B cell (primary cell): ENCODE data around the gene NMNAT2. TPM values are rescaled to one million over a fixed set of nuclear protein-coding genes. Genes with fewer than 3 reads are reported as not detected.

Experiments
- ATAC-seq: fragments of 200-7000 bp; cut with Tn5 transposase; one replicate; pipeline ENCODE4 v1.10.0; 2021; ENCODE audit warnings: low read depth, mild to moderate bottlenecking, moderate number of reproducible peaks, moderate library complexity
- CTCF ChIA-PET: fragments of 350-600 bp; sonication (Branson Sonifier 250); formaldehyde crosslinking; loops from one replicate; lab custom pipeline; 2021; ENCODE audit warnings: antibody characterized with exemption, inconsistent platforms; lab: Charles Lee
- POLR2A ChIA-PET: fragments of 350-600 bp; sonication (Branson Sonifier 250); formaldehyde crosslinking; loops from one replicate; lab custom pipeline; 2021; ENCODE audit warnings: antibody characterized with exemption; lab: Charles Lee
- DNase-seq: peaks from one replicate; pipeline ENCODE4 v3.0.0; 2013
- H2AFZ ChIP-seq: 2 replicates; pipeline ENCODE4 v1.6.1; 2012; ENCODE audit warnings: mild to moderate bottlenecking, low read depth, low read length; ENCODE audit not compliant: insufficient read depth, poor library complexity, severe bottlenecking
- H3K27ac ChIP-seq, 2 donors: 1 replicate in 1 of 2; 2 replicates in 1 of 2; pipeline ENCODE4 v1.5.1; 2012 to 2013; ENCODE audit warnings: low read length in 2 of 2, mild to moderate bottlenecking in 2 of 2, moderate library complexity in 1 of 2
- H3K27me3 ChIP-seq, 4 experiments: fragments of 200-600 bp in 1 of 4; sonication (generic) in 1 of 4; replicated peaks in 1 of 4; 1 replicate in 2 of 4; 2 replicates in 2 of 4; pipeline versions ENCODE4 v1.6.1 to v1.7.0; 2013 to 2016; ENCODE audit warnings: low read length in 3 of 4, mild to moderate bottlenecking in 2 of 4, mixed read lengths in 1 of 4, moderate library complexity in 1 of 4; ENCODE audit not compliant: insufficient read depth in 4 of 4, control insufficient read depth in 3 of 4; ENCODE audit errors: control extremely low read depth in 1 of 4
- H3K36me3 ChIP-seq, 2 experiments: replicated peaks in 1 of 2; 1 replicate in 1 of 2; 2 replicates in 1 of 2; pipeline versions ENCODE4 v1.6.1 to v1.7.1; 2013; ENCODE audit warnings: low read length in 1 of 2; ENCODE audit not compliant: insufficient read depth in 2 of 2, control insufficient read depth in 1 of 2; ENCODE audit errors: control extremely low read depth in 1 of 2, extremely low read depth in 1 of 2
- H3K4me1 ChIP-seq, 2 donors: fragments of 200-600 bp in 1 of 2; sonication (generic) in 1 of 2; 1 replicate in 1 of 2; 2 replicates in 1 of 2; pipeline versions ENCODE4 v1.5.1 to v1.6.1; 2013 to 2017; ENCODE audit warnings: low read length in 2 of 2; ENCODE audit not compliant: control insufficient read depth in 2 of 2, insufficient read depth in 2 of 2
- H3K4me2 ChIP-seq: replicated peaks from 2 replicates; pipeline ENCODE3; 2012; ENCODE audit warnings: mild to moderate bottlenecking, low read depth, low read length; ENCODE audit not compliant: poor library complexity, severe bottlenecking
- H3K4me3 ChIP-seq, 5 experiments: fragments of 200-600 bp in 1 of 5; sonication (generic) in 1 of 5; 1 replicate in 3 of 5; 2 replicates in 2 of 5; pipeline versions ENCODE4 v1.5.1 to v1.7.0; 2011 to 2016; ENCODE audit warnings: low read length in 4 of 5, mild to moderate bottlenecking in 4 of 5, low read depth in 2 of 5, control low read depth in 1 of 5, moderate library complexity in 1 of 5; ENCODE audit not compliant: insufficient read depth in 1 of 5; ENCODE audit errors: control extremely low read depth in 1 of 5, extremely low read depth in 1 of 5
- H3K79me2 ChIP-seq: fragments of 200-600 bp; sonication (generic); one replicate; pipeline ENCODE4 v1.6.0; 2016; ENCODE audit warnings: low read length; ENCODE audit not compliant: control insufficient read depth, insufficient read depth
- H3K9ac ChIP-seq: fragments of 200-600 bp; sonication (generic); 2 replicates; pipeline ENCODE4 v1.6.1; 2017; ENCODE audit warnings: mild to moderate bottlenecking, low read length, moderate library complexity
- H3K9me3 ChIP-seq, 3 donors: one replicate each; pipeline versions ENCODE4 v1.6.1 to v1.7.1; 2013; ENCODE audit warnings: low read length in 2 of 3; ENCODE audit not compliant: control insufficient read depth in 2 of 3, insufficient read depth in 1 of 3; ENCODE audit errors: control extremely low read depth in 1 of 3
- H4K20me1 ChIP-seq: 2 replicates; pipeline ENCODE4 v1.6.0; 2012; ENCODE audit warnings: mild to moderate bottlenecking, low read length; ENCODE audit not compliant: insufficient read depth, control insufficient read depth, poor library complexity, severe bottlenecking
- H3K27ac Mint-ChIP-seq: one replicate; pipeline ENCODE4 v1.8.0; 2021; ENCODE audit warnings: mixed read lengths
- H3K27me3 Mint-ChIP-seq: one replicate; pipeline ENCODE4 v1.8.0; 2021; ENCODE audit warnings: mixed read lengths
- H3K4me1 Mint-ChIP-seq: one replicate; pipeline ENCODE4 v1.8.0; 2021; ENCODE audit warnings: mixed read lengths
- H3K4me3 Mint-ChIP-seq: one replicate; pipeline ENCODE4 v1.8.0; 2021; ENCODE audit warnings: mixed read lengths
- H3K9me3 Mint-ChIP-seq: one replicate; pipeline ENCODE4 v1.8.0; 2022; ENCODE audit warnings: mixed read lengths; ENCODE audit not compliant: insufficient read depth
- CTCF ChIP-seq: fragments of 200-600 bp; IDR thresholded peaks from one replicate; pipeline ENCODE4 v1.8.0; 2022; ENCODE audit warnings: antibody characterized with exemption, mild to moderate bottlenecking
- EZH2 ChIP-seq: IDR thresholded peaks from 2 replicates; pipeline ENCODE4 v1.6.1; 2012; ENCODE audit warnings: borderline replicate concordance, low read depth, mild to moderate bottlenecking, moderate library complexity, low read length; ENCODE audit not compliant: insufficient read depth, poor library complexity, severe bottlenecking
- WGBS: methylation state at CpG from one replicate; pipeline ENCODE4 v1.1.5; 2013; ENCODE audit warnings: missing lambda C conversion rate; ENCODE audit not compliant: insufficient coverage; 5-methylcytosine and 5-hydroxymethylcytosine counted together
- intact Hi-C: fragments of 100-400 bp; cut with micrococcal nuclease; formaldehyde crosslinking; loops from one replicate; pipeline ENCODE4 v1.10.0; 2022
- polyA plus RNA-seq: library from polyadenylated mRNA; depleted of rRNA; stranded (reverse); fragments of >200 nt; gene quantifications from 2 replicates; pipeline ENCODE4 v1.2.3, GENCODE V29; 2012
- total RNA-seq, 2 donors: library from RNA; stranded (reverse); fragments of 120-200 nt in 1 of 2; gene quantifications; 1 replicate in 1 of 2; 2 replicates in 1 of 2; pipeline versions ENCODE4 v1.2.3 to v1.2.4, GENCODE V29; 2013 to 2022

NMNAT2 gene
- total and polyA plus RNA-seq, 2 donors (not counting 1 experiment from before 2014, with no cell fraction given) = not detected

DNA sequence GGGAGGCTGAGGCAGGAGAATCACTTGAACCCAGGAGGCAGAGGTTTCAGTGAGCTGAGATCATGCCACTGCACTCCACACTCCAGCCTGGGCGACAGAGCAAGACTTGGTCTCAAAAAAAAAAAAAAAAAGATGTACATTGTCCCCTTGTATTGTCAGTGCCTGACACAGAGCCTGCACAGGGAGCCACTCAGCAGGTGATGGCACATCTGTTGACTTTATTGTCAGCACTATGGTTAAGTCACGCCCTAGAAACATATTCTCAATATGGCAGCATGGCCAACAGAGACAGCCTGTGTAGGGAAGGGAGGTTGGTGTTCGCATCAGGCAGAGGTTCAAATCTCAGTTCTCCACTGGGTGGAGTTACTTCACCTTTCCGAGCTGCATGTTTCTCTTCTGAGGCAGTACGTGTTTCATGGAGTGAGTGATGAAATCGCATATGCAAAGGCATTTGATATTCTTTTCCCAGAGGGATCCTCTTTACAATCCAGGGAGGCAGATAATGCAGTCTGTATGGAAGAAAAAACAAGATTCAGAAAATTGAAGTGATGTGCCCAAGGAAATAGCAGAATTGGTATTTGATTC is 211.6 kb downstream of the NMNAT2 start:
- no peak overlapping the region for H3K4me2 ChIP-seq
- H3K27me3 ChIP-seq = peaks cover 0 to 2% (median 0%) of the 10 kb centered on the region in 4 experiments
- ATAC-seq (no peak), DNase-seq (no peak)
- ChIA-PET CTCF (no interaction called here), POLR2A (no interaction called here)
- Mint-ChIP-seq H3K27ac (no peak overlapping the region), H3K4me3 (no peak overlapping the region), H3K9me3 (no peaks in the 10 kb centered on the region), H3K4me1 (no peaks in the 10 kb centered on the region), H3K27me3 (peaks cover 29% of the 10 kb centered on the region)
- H3K9me3 ChIP-seq = no peaks in the 10 kb centered on the region
- H3K27ac ChIP-seq = no peak overlapping the region
- no peaks in the 10 kb centered on the region for H3K4me1 ChIP-seq
- no peaks in the 10 kb centered on the region for H3K36me3 ChIP-seq
- H2AFZ ChIP-seq = no peak overlapping the region
- intact Hi-C loops = no loop called here
- TF ChIP-seq CTCF (no peak), EZH2 (no peak)
- no peaks in the 10 kb centered on the region for H4K20me1 ChIP-seq
- H3K9ac ChIP-seq = no peak overlapping the region
- H3K79me2 ChIP-seq = no peaks in the 10 kb centered on the region
- WGBS = no CpG with 5 or more reads among the region's 6 CpGs
- no peak overlapping the region for H3K4me3 ChIP-seq

GRCh38 chr1:183205196-183205781 is 212.9 kb downstream of the NMNAT2 start:
- WGBS = 96% methylated on average over 3 of the region's 3 CpGs
- CTCF ChIA-PET = interaction anchor here (1.0 kb wide), 1 partner anchor 22 kb away, joined by 4 read pairs; no protein-coding TSS in a partner anchor

More at GRCh38 chr1:183205196-183205781, 212.9 kb downstream of the NMNAT2 start:
- Histone ChIP-seq H3K36me3 (no peaks in the 10 kb centered on the region), H3K27me3 (peaks cover 0 to 5% (median 1%) of the 10 kb centered on the region in 4 experiments), H3K9ac (no peak overlapping the region), H4K20me1 (no peaks in the 10 kb centered on the region), H2AFZ (no peak overlapping the region), H3K4me3 (no peak overlapping the region), H3K9me3 (no peaks in the 10 kb centered on the region), H3K4me2 (no peak overlapping the region), H3K4me1 (no peaks in the 10 kb centered on the region), H3K27ac (no peak overlapping the region), H3K79me2 (no peaks in the 10 kb centered on the region)
- no peaks in the 10 kb centered on the region for H3K4me1 Mint-ChIP-seq
- peaks cover 34% of the 10 kb centered on the region for H3K27me3 Mint-ChIP-seq
- H3K9me3 Mint-ChIP-seq = no peaks in the 10 kb centered on the region
- DNase-seq = no peak
- H3K4me3 Mint-ChIP-seq = no peak overlapping the region
- intact Hi-C loops = no loop called here
- no peak for TF ChIP-seq EZH2
- TF ChIP-seq CTCF = no peak
- POLR2A ChIA-PET = interaction anchor here (0.6 kb wide), 1 partner anchor 65 kb away, joined by 3 read pairs; no protein-coding TSS in a partner anchor
- no peak for ATAC-seq
- H3K27ac Mint-ChIP-seq = no peak overlapping the region
